ENCODE data around the gene ERI3. TPM values are rescaled to one million over a fixed set of nuclear protein-coding genes. Genes with fewer than 3 reads are reported as not detected.
A peak's percentile ranks its signal among the peaks of the same experiment; 100 is the strongest.

ERI3 gene
- total RNA-seq, 1 experiment from 2014 or later: 52.8 TPM

DNA sequence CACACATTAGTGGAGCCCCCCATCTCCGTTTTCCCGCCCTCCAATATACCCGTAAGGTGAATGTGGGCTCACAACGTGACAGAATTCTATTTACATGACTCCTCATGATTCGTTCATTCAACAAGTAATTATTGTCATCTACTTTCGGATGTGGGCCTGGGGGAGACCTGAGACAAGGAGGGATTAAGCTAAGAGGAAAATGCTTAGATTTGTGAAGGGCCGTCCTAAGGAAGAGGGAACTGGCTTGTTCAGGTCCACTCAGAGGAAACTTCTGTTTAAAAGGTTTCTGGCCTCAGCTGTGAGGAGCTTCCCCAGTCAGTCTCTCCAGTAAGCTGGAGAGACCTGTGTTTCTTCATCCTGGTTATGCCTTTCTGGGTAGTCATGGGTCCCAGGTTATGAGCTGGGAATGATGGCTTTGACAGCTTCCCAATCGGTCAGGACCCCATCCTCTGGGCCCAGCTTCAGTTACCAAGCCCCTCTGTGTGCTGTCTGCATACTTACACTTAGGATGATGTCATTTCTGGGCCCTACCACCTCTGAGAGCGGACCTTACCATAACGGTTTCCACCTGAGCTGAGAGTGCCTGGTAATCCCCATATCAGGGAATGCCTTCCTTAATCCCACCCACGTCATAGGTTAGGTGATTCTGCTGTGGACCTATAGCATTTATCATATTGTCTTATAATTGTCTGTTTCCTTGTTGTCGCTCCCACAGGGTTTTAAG, 687 bp upstream of the ERI3 start:
- in situ Hi-C loops (cut with HindIII; ENCODE audit: low pct_unique_long_range_greater_than_20kb, low sequenced_read_pairs): no loop called here
- no peak for DNase-seq (ENCODE audit: low read depth, low spot score)

GRCh38 chr1:44354268-44354839, 703 bp downstream of the ERI3 start:
- in situ Hi-C loops (cut with HindIII; ENCODE audit: low pct_unique_long_range_greater_than_20kb, low sequenced_read_pairs): no loop called here

GRCh38 chr1:44353604-44354003, 1.5 kb downstream of the ERI3 start:
- no peak for DNase-seq (ENCODE audit: low read depth, low spot score)
- in situ Hi-C loops (cut with HindIII; ENCODE audit: low pct_unique_long_range_greater_than_20kb, low sequenced_read_pairs): no loop called here

More at GRCh38 chr1:44354268-44354839, 703 bp downstream of the ERI3 start:
- no peak for DNase-seq (ENCODE audit: low read depth, low spot score)

- no peak for DNase-seq (ENCODE audit: low read depth, low spot score)
- in situ Hi-C loops (cut with HindIII; ENCODE audit: low pct_unique_long_range_greater_than_20kb, low sequenced_read_pairs): no loop called here
These were observed 3.8 kb downstream of the ERI3 start for GRCh38 chr1:44351289-44351688.

DNA sequence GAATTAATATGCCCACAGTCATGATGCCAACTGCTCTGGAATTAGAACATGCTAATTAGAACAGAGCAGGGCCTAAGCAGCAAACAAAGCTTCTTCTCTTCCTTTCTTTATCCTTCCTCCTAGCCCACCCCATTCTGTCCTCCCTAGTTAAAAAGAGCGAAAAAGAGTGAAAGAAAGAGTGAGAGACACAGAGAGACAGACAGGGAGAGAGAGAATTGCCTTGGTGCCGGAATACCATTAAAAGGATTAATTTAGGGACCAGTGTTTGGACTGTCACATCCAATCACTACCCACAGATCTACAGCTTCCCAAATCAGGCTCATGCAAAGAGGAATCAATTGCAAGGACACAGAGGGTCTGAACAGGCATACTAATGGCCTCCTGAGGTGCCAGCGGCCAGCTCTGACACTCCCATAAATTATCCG, 7.0 kb downstream of the ERI3 start:
- in situ Hi-C loops (cut with HindIII; ENCODE audit: low pct_unique_long_range_greater_than_20kb, low sequenced_read_pairs): no loop called here
- no peak for DNase-seq (ENCODE audit: low read depth, low spot score)

DNA sequence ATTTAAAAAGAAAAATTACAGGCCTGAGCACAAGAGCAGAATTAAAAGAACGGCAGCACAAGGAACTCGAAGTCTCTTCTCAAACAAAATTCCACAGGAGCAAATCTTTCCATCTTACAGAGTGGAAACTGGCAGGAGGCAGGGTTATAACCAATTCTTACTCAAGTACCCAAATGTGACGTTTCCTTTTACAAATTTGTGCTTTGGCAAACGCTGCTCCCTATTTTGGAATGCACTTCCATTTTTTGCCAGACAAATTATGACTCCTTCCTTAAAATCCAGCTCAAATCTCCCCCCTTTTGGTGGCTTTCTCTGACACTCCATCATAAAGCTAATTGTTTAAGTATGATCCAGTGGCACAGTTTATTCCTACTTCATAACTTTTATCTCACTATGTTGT, 7.8 kb downstream of the ERI3 start:
- DNase-seq (ENCODE audit: low read depth, low spot score): no peak
- in situ Hi-C loops (cut with HindIII; ENCODE audit: low pct_unique_long_range_greater_than_20kb, low sequenced_read_pairs): no loop called here

DNA sequence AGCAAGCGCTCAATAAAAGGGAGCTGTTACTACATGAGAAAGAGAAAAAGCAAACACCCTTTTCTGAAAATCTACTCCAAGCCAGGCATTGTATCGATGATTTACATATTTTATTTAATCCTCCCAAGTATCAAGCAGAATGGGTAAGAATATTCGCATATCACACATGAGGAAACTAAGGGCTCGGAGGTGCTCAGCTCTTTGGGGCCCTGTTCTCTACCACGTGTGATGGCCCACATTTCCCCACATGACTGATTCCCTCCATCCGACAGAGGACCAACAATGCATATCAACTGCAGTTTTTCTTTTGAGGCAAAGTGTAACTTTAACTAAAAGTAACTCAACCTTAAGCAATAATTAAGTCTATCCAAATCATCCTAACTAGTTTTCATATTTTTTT, 8.2 kb downstream of the ERI3 start:
- DNase-seq (ENCODE audit: low read depth, low spot score): no peak
- in situ Hi-C loops (cut with HindIII; ENCODE audit: low pct_unique_long_range_greater_than_20kb, low sequenced_read_pairs): no loop called here

DNA sequence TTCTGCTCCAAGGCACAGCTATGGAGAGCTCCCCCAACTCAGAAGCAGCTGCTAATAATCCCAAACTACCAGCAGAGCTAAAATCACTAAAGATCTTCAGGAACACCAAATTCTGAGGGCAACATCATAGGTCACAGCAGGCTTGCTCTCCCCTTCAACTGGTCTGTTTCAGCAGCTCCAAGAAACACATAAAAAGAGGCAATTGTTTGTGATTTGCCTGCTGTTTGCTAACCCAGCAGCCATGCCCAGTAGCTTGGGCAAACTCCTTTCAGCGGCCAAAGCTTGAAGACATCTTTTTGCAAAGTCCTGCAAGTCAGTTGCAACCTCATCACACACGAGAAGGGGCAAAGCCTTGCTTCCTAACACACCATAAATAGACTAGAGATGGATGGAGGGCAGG, 8.9 kb downstream of the ERI3 start:
- in situ Hi-C loops (cut with HindIII; ENCODE audit: low pct_unique_long_range_greater_than_20kb, low sequenced_read_pairs): no loop called here
- no peak for DNase-seq (ENCODE audit: low read depth, low spot score)

DNA sequence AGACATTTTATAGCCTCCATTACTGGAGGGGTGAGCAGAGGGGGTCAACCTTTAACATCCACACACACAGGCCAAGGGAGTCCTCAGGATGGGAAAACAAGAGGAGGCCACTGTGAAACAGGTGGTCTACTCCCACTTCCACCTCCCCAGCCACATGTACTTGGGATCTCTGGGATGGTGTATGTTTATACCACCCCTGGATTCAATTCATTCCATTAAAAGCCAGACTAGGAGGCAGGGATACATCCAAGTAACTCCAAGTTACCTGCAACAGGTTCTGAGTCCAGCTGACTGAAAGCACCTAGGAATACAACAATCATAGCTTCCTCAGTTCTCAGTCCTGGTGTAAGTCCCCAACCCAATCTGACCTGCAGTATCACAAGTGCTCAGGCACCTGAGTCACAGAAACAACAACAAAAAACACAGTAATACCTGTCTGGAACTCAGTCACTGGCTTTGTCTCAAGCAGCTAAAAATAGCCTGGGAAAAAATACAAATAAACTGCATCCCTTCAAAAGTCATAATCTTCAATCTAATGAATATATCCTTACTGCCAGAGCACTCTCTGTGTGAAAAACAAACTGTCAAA, 9.8 kb downstream of the ERI3 start:
- in situ Hi-C loops (cut with HindIII; ENCODE audit: low pct_unique_long_range_greater_than_20kb, low sequenced_read_pairs): no loop called here
- DNase-seq (ENCODE audit: low read depth, low spot score): no peak

- no peak for DNase-seq (ENCODE audit: low read depth, low spot score)
- in situ Hi-C loops (cut with HindIII; ENCODE audit: low pct_unique_long_range_greater_than_20kb, low sequenced_read_pairs): no loop called here
These were observed 15.3 kb downstream of the ERI3 start for GRCh38 chr1:44339731-44340130.

DNA sequence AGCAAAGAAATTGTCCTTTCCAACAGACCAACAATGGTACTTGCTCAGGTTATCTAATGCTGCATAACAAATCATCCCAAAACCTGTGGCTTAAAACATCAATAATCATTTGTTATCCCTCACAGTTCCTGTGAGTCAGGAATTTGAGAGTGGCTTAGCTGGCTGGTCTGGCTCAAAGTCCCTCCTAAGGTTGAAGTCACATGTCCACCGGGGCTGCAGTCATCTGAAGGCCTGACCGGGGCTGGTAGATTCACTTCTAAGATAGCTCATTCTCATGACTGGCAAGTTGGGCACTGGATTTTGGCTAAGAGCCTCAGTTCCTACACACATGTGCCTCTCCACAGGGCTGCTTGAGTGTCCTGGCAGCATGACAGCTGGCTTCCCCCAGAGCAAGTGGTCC, 16.9 kb downstream of the ERI3 start:
- DNase-seq (ENCODE audit: low read depth, low spot score): no peak
- in situ Hi-C loops (cut with HindIII; ENCODE audit: low pct_unique_long_range_greater_than_20kb, low sequenced_read_pairs): no loop called here

DNA sequence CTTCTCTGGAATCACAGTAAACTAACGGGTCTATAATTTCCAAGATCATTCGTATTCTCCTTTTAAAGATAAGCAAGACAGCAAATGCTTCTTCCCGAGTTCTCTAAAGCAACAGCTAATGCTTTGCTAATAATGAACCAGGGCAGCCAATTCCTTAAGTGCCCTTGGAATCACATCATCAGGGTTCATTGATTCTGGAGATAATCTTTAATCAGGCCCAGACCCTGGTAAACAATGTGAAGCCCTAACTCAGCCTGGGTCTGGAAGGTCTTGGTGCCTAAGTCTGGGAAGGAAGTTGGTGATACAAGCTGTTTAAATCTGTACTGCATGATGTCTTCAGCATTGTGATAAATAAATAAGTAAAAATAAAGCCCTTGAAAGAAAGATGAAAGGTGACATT, 18.4 kb downstream of the ERI3 start:
- in situ Hi-C loops (cut with HindIII; ENCODE audit: low pct_unique_long_range_greater_than_20kb, low sequenced_read_pairs): no loop called here
- DNase-seq (ENCODE audit: low read depth, low spot score): no peak

DNA sequence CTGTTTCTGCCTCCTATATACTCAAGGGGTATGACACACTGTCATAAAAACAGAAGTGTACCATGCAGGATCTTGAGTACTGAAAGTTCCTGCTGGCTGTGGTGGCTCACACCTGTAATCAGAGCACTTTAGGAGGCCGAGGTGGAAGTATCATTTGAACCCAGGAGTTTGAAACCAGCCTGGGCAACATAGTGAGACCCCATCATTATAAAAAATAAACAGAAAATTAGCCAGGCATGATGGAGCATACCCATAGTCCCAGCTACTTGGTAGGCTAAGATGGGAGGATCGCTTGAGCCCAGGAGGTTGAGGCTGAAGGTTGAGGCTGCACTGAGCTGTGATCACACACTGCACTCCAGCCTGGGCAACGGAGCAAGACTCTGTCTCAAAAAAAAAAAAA, 20.1 kb downstream of the ERI3 start:
- DNase-seq (ENCODE audit: low read depth, low spot score): no peak
- in situ Hi-C loops (cut with HindIII; ENCODE audit: low pct_unique_long_range_greater_than_20kb, low sequenced_read_pairs): no loop called here

DNA sequence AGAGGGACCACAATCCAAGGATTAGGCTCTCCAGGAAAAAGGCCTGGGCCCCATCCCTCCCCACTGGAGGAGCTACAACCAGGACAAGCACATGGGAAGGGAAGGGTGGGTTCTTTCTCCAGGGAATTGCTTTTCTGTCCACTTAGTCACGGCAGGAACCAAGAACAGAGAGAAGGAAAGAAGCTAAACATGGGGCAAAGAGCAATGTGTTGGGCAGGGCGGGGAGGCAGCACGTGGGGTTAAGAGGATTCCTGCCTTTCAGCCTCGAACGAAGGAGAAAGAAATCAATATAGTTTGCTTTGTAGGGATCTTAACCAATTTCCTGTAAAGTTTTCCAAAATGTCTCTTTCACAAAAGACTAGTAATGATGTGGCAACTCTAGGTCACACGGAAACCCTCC, 21.7 kb downstream of the ERI3 start:
- in situ Hi-C loops (cut with HindIII; ENCODE audit: low pct_unique_long_range_greater_than_20kb, low sequenced_read_pairs): no loop called here
- DNase-seq (ENCODE audit: low read depth, low spot score): no peak

- no peak for DNase-seq (ENCODE audit: low read depth, low spot score)
- in situ Hi-C loops (cut with HindIII; ENCODE audit: low pct_unique_long_range_greater_than_20kb, low sequenced_read_pairs): no loop called here
These were observed 22.6 kb downstream of the ERI3 start for GRCh38 chr1:44332505-44332904.

- DNase-seq (ENCODE audit: low read depth, low spot score): no peak
- in situ Hi-C loops (cut with HindIII; ENCODE audit: low pct_unique_long_range_greater_than_20kb, low sequenced_read_pairs): no loop called here
These were observed 24.1 kb downstream of the ERI3 start for GRCh38 chr1:44330935-44331334.

- in situ Hi-C loops (cut with HindIII; ENCODE audit: low pct_unique_long_range_greater_than_20kb, low sequenced_read_pairs): no loop called here
- no peak for DNase-seq (ENCODE audit: low read depth, low spot score)
These were observed 26.2 kb downstream of the ERI3 start for GRCh38 chr1:44328671-44329416.

DNA sequence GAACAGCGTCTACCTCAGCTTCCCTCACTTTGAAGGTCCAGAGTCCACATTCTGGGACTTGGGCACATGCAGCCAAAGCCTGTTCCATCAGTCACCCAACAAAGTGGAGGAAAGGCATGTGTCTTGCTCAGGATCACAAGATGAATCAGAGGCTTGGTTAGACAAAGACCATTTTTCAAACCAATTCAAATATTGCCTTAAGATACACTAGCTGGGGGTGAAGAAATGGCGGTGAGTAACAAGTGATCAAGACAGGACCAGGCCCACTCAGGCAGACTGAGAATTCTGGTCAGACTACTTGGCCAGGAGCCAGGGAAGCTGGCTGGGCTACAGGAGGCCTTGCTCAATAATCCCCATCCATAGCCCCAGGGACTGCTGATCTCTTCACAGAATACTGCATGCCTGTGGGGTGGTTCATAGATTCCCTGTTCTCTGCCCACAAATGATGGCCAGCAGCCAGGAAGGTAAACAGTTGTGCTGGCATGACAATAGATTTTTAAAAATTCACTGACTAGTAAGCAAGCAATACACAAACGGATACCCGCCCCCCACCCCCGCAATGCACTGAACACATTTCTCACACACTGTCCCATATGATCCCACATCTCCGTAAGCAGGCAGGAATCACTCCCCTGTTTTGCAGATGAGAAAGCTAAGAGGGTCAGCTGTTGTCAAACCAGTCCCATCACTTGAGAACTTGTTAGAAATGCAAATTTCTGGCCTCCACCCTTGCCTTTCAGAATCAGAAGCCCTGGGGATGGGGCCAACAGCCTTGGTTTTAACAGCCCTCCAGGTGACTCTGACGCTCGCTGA, 27.2 kb downstream of the ERI3 start:
- in situ Hi-C loops (cut with HindIII; ENCODE audit: low pct_unique_long_range_greater_than_20kb, low sequenced_read_pairs): no loop called here
- DNase-seq (ENCODE audit: low read depth, low spot score): peak; percentile 92
